H1 (cell line): ENCODE measurements around the gene DLST. TPM values are rescaled to one million over a fixed set of nuclear protein-coding genes. Genes with fewer than 3 reads are reported as not detected.

Source experiments
- CHD7 ChIP-seq: fragments of 300-600 bp; sonication (generic); IDR thresholded peaks from 2 replicates; pipeline ENCODE4 v1.7.1; 2012; ENCODE audit warnings: low read length, moderate library complexity, mild to moderate bottlenecking, inconsistent platforms; ENCODE audit not compliant: insufficient replicate concordance
- CTBP2 ChIP-seq: IDR thresholded peaks from 2 replicates; pipeline ENCODE4 v1.7.0; 2011; ENCODE audit warnings: borderline replicate concordance, mild to moderate bottlenecking, moderate library complexity, mixed read lengths, low read length; ENCODE audit not compliant: insufficient read depth, insufficient read length
- CTCF ChIP-seq, 3 experiments: IDR thresholded peaks; 1 replicate in 2 of 3; 2 replicates in 1 of 3; pipeline versions ENCODE4 v1.5.1 to v1.6.1; 2011; ENCODE audit warnings: low read length in 3 of 3, mild to moderate bottlenecking in 3 of 3, inconsistent platforms in 2 of 3, low read depth in 1 of 3, moderate library complexity in 1 of 3; ENCODE audit not compliant: insufficient read depth in 1 of 3; ENCODE audit errors: control extremely low read depth in 1 of 3
- JUN ChIP-seq: IDR thresholded peaks from 2 replicates; pipeline ENCODE4 v1.6.1; 2011; ENCODE audit warnings: low read depth, mild to moderate bottlenecking, improper control_type of control experiment, low read length
- RAD21 ChIP-seq, 2 experiments: IDR thresholded peaks in 1 of 2; conservative IDR thresholded peaks in 1 of 2; 2 replicates each; pipeline ENCODE4 v1.6.1; 2011; ENCODE audit warnings: low read depth in 2 of 2, low read length in 2 of 2, improper control_type of control experiment in 1 of 2, inconsistent platforms in 1 of 2, mild to moderate bottlenecking in 1 of 2, moderate library complexity in 1 of 2
- RBBP5 ChIP-seq: IDR thresholded peaks from 2 replicates; pipeline ENCODE4 v1.7.1; 2012; ENCODE audit warnings: low read depth, mild to moderate bottlenecking, inconsistent platforms, low read length, moderate library complexity, borderline replicate concordance
- TEAD4 ChIP-seq: IDR thresholded peaks from 2 replicates; pipeline ENCODE4 v1.6.1; 2012; ENCODE audit warnings: low read depth, low read length, inconsistent platforms, mixed read lengths
- polyA plus RNA-seq, 7 experiments: library from polyadenylated mRNA; depleted of rRNA in 3 of 7; stranded (reverse) in 5 of 7; unstranded in 2 of 7; fragments of >200 nt in 5 of 7; fragments of 200-250 nt in 2 of 7; gene quantifications; 1 replicate in 5 of 7; 2 replicates in 1 of 7; 4 replicates in 1 of 7; pipeline versions ENCODE4 v1.2.1 to v1.2.3, GENCODE V29; 2011 to 2013; ENCODE audit warnings: missing spikeins in 2 of 7, mixed read lengths in 2 of 7
- total RNA-seq: library from RNA; stranded (reverse); fragmentation: NEBNext Ultra II Directional; extraction: Animal tissue kit (Norgen Biotek cat#: 25700); gene quantifications from 2 replicates; pipeline ENCODE4 v1.2.1, GENCODE V29; 2021

DLST gene
- total and polyA plus RNA-seq, 2 of the 8 experiments (the other 6 are each of a cell fraction or from before 2014, with no cell fraction given): 96.5 to 117 TPM

GRCh38 chr14:74905595-74906142, 24.0 kb downstream of the DLST start (continued):
- TF ChIP-seq RAD21 (IDR thresholded peaks at IDR 0.05 in 1 of 2, conservative IDR thresholded peaks at IDR 0.05 in 1 of 2; ENCODE audit: low read depth in 2 of 2, low read length in 2 of 2) (peak; percentile 69 to 73), CTBP2 (peak; percentile 57), CHD7 (no peak), CTCF (IDR thresholded peaks at IDR 0.05; ENCODE audit: control extremely low read depth in 1 of 3, insufficient read depth in 1 of 3, low read depth in 1 of 3, low read length in 3 of 3) (peak; percentile 84 to 97 (median 92)), JUN (no peak), RBBP5 (no peak), TEAD4 (0 out of 2 replicates have a peak, but pooled peaks have one; percentile 41)
